Osteoblast (primary cell): ENCODE results near the gene HNRNPH1. TPM values are rescaled to one million over a fixed set of nuclear protein-coding genes. Genes with fewer than 3 reads are reported as not detected.
A peak's percentile ranks its signal among the peaks of the same experiment; 100 is the strongest.

Source experiments
- DNase-seq: peaks from one replicate; pipeline ENCODE4 v3.0.0; 2011; ENCODE audit warnings: low spot score, mixed read lengths; ENCODE audit not compliant: insufficient read length; ENCODE audit errors: missing footprints
- H2AFZ ChIP-seq: 2 replicates; pipeline ENCODE4 v1.6.0; 2011; ENCODE audit warnings: mild to moderate bottlenecking, low read length
- H3K27ac ChIP-seq: 2 replicates; pipeline ENCODE4 v1.5.1; 2011; ENCODE audit warnings: mild to moderate bottlenecking, low read depth, low read length, moderate library complexity
- H3K27me3 ChIP-seq: 2 replicates; pipeline ENCODE4 v1.6.0; 2012; ENCODE audit warnings: mild to moderate bottlenecking, control low read depth, inconsistent platforms, low read length, moderate library complexity; ENCODE audit not compliant: insufficient read depth
- H3K36me3 ChIP-seq: 2 replicates; pipeline ENCODE4 v1.5.1; 2011; ENCODE audit warnings: mild to moderate bottlenecking, low read length, control low read depth, moderate library complexity; ENCODE audit not compliant: insufficient read depth
- H3K4me1 ChIP-seq: 2 replicates; pipeline ENCODE4 v1.5.1; 2011; ENCODE audit warnings: mild to moderate bottlenecking, low read length, control low read depth, moderate library complexity; ENCODE audit not compliant: insufficient read depth
- H3K4me2 ChIP-seq: 2 replicates; pipeline ENCODE4 v1.6.0; 2011; ENCODE audit warnings: mild to moderate bottlenecking, low read length; ENCODE audit not compliant: insufficient read depth
- H3K4me3 ChIP-seq: fragments of 200-600 bp; sonication (generic); 3 replicates; pipeline ENCODE4 v1.5.1; 2012; ENCODE audit warnings: mild to moderate bottlenecking, low read length, inconsistent platforms; ENCODE audit not compliant: insufficient read depth
- H3K79me2 ChIP-seq: 2 replicates; pipeline ENCODE4 v1.6.0; 2012; ENCODE audit warnings: mild to moderate bottlenecking, low read length, control low read depth, inconsistent platforms; ENCODE audit not compliant: insufficient read depth
- H3K9me3 ChIP-seq: 2 replicates; pipeline ENCODE4 v1.5.1; 2011; ENCODE audit warnings: low read depth, low read length, control low read depth
- H4K20me1 ChIP-seq: 2 replicates; pipeline ENCODE4 v1.6.0; 2012; ENCODE audit warnings: mild to moderate bottlenecking, low read length, control low read depth; ENCODE audit not compliant: insufficient read depth
- total RNA-seq: library from RNA; depleted of rRNA; stranded (reverse); fragments of >200 nt; gene quantifications from 2 replicates; pipeline ENCODE4 v1.2.3, GENCODE V29; 2012
- TF ChIP-seq, protein P1 (sequence below): IDR thresholded peaks from 2 replicates; pipeline ENCODE4 v1.5.1; 2011; ENCODE audit warnings: mild to moderate bottlenecking, low read depth, low read length, moderate library complexity; ENCODE audit errors: extremely low read depth

Gene HNRNPH1
- total RNA-seq, 1 donor = 354 TPM

- H3K4me3 ChIP-seq = no peak overlapping the region
- no peak overlapping the region for H3K27ac ChIP-seq
- no peak overlapping the region for H3K4me2 ChIP-seq
- H3K27me3 ChIP-seq = no peaks in the 10 kb centered on the region
- no peaks in the 10 kb centered on the region for H3K4me1 ChIP-seq
- H2AFZ ChIP-seq = no peak overlapping the region
- peaks cover 50% of the 10 kb centered on the region for H4K20me1 ChIP-seq
- no peak for DNase-seq
- peaks cover 77% of the 10 kb centered on the region for H3K36me3 ChIP-seq
- TF ChIP-seq, protein P1, sequence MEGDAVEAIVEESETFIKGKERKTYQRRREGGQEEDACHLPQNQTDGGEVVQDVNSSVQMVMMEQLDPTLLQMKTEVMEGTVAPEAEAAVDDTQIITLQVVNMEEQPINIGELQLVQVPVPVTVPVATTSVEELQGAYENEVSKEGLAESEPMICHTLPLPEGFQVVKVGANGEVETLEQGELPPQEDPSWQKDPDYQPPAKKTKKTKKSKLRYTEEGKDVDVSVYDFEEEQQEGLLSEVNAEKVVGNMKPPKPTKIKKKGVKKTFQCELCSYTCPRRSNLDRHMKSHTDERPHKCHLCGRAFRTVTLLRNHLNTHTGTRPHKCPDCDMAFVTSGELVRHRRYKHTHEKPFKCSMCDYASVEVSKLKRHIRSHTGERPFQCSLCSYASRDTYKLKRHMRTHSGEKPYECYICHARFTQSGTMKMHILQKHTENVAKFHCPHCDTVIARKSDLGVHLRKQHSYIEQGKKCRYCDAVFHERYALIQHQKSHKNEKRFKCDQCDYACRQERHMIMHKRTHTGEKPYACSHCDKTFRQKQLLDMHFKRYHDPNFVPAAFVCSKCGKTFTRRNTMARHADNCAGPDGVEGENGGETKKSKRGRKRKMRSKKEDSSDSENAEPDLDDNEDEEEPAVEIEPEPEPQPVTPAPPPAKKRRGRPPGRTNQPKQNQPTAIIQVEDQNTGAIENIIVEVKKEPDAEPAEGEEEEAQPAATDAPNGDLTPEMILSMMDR = no peak
- no peaks in the 10 kb centered on the region for H3K9me3 ChIP-seq
- H3K79me2 ChIP-seq = no peaks in the 10 kb centered on the region
Measured at GRCh38 chr5:179606910-179607159, 16.6 kb downstream of the HNRNPH1 start.

GRCh38 chr5:179606071-179606909 lies 17.2 kb downstream of the HNRNPH1 start:
- H3K79me2 ChIP-seq = no peaks in the 10 kb centered on the region
- H3K9me3 ChIP-seq = no peaks in the 10 kb centered on the region
- no peak overlapping the region for H2AFZ ChIP-seq
- H3K4me1 ChIP-seq = no peaks in the 10 kb centered on the region
- DNase-seq = peak; percentile 62
- H3K27ac ChIP-seq = no peak overlapping the region
- H3K27me3 ChIP-seq = no peaks in the 10 kb centered on the region
- H3K4me2 ChIP-seq = no peak overlapping the region
- H4K20me1 ChIP-seq = peaks cover 46% of the 10 kb centered on the region
- H3K4me3 ChIP-seq = no peak overlapping the region
- TF ChIP-seq, protein P1 = no peak
- peaks cover 74% of the 10 kb centered on the region for H3K36me3 ChIP-seq

GRCh38 chr5:179605026-179605833 lies 18.2 kb downstream of the HNRNPH1 start:
- Histone ChIP-seq H3K79me2 (no peaks in the 10 kb centered on the region), H3K36me3 (peaks cover 67% of the 10 kb centered on the region), H2AFZ (no peak overlapping the region), H3K9me3 (no peaks in the 10 kb centered on the region), H3K4me1 (no peaks in the 10 kb centered on the region), H4K20me1 (peaks cover 36% of the 10 kb centered on the region), H3K4me2 (no peak overlapping the region), H3K27me3 (no peaks in the 10 kb centered on the region), H3K27ac (no peak overlapping the region), H3K4me3 (no peak overlapping the region)
- TF ChIP-seq, protein P1 = no peak
- peak; percentile 49 for DNase-seq

- Histone ChIP-seq H3K4me3 (no peak overlapping the region), H2AFZ (no peak overlapping the region), H3K4me1 (no peaks in the 10 kb centered on the region), H3K79me2 (no peaks in the 10 kb centered on the region), H4K20me1 (peaks cover 24% of the 10 kb centered on the region), H3K9me3 (no peaks in the 10 kb centered on the region), H3K4me2 (no peak overlapping the region), H3K36me3 (peaks cover 70% of the 10 kb centered on the region), H3K27me3 (no peaks in the 10 kb centered on the region), H3K27ac (no peak overlapping the region)
- DNase-seq = no peak
- TF ChIP-seq, protein P1 = no peak
Measured at GRCh38 chr5:179603308-179603707, 20.2 kb downstream of the HNRNPH1 start.
